ENCODE data around the gene RCAN3.

DNA sequence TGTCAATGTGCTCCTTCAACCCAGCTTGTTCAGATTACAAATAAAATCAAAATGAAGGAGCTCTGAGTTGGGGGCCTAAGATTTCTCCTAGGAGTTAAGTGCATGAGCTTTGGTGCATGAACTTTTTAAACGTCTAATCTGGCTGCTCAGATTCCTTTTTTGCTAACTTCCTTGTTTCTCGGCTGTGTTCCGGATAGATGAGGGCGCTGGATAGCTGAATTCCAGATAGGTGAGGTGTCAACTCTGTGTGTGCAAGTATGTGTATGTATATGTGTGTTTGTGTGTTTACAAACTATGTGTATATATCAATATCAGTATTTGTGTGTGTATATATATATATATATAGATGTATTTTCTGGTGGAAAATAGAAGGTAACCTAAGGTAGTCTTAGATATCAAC lies 37.5 kb upstream of the RCAN3 start:
- no peak for TF ChIP-seq FOS (IDR thresholded peaks at IDR 0.05; ENCODE audit: low read depth, low read length)
- TF ChIP-seq, protein P1, sequence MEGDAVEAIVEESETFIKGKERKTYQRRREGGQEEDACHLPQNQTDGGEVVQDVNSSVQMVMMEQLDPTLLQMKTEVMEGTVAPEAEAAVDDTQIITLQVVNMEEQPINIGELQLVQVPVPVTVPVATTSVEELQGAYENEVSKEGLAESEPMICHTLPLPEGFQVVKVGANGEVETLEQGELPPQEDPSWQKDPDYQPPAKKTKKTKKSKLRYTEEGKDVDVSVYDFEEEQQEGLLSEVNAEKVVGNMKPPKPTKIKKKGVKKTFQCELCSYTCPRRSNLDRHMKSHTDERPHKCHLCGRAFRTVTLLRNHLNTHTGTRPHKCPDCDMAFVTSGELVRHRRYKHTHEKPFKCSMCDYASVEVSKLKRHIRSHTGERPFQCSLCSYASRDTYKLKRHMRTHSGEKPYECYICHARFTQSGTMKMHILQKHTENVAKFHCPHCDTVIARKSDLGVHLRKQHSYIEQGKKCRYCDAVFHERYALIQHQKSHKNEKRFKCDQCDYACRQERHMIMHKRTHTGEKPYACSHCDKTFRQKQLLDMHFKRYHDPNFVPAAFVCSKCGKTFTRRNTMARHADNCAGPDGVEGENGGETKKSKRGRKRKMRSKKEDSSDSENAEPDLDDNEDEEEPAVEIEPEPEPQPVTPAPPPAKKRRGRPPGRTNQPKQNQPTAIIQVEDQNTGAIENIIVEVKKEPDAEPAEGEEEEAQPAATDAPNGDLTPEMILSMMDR (conservative IDR thresholded peaks at IDR 0.05; ENCODE audit: low read depth, low read length): no peak

Data from IMR-90 (cell line).